ENCODE data around the gene AOAH.

DNA sequence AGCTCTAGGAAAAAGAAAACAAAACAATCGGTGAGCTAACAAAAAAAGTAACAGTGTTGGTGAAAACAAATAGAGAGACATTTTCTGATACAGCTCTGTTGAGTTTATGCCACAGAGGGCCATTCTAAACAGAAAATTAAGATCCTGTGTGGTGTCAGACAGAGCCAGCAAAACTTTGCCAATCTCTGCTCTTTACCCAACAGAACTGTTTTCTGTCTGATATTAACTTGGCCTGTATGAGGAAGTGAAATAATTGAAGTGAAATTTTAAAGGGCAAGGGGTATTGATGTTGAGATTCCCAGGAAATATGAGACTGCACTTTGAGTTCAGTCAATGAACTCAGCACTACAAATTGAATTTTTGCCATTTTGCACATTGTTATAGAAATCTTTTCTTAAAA, 101.0 kb downstream of the AOAH start:
- TF ChIP-seq, protein P1, sequence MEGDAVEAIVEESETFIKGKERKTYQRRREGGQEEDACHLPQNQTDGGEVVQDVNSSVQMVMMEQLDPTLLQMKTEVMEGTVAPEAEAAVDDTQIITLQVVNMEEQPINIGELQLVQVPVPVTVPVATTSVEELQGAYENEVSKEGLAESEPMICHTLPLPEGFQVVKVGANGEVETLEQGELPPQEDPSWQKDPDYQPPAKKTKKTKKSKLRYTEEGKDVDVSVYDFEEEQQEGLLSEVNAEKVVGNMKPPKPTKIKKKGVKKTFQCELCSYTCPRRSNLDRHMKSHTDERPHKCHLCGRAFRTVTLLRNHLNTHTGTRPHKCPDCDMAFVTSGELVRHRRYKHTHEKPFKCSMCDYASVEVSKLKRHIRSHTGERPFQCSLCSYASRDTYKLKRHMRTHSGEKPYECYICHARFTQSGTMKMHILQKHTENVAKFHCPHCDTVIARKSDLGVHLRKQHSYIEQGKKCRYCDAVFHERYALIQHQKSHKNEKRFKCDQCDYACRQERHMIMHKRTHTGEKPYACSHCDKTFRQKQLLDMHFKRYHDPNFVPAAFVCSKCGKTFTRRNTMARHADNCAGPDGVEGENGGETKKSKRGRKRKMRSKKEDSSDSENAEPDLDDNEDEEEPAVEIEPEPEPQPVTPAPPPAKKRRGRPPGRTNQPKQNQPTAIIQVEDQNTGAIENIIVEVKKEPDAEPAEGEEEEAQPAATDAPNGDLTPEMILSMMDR (conservative IDR thresholded peaks at IDR 0.05; ENCODE audit: low read depth, low read length): no peak
- no peak for TF ChIP-seq EZH2 (IDR thresholded peaks at IDR 0.05; ENCODE audit: borderline replicate concordance, low read depth, low read length, poor library complexity, severe bottlenecking)
